ENCODE measurements around the gene ADH1A.

DNA sequence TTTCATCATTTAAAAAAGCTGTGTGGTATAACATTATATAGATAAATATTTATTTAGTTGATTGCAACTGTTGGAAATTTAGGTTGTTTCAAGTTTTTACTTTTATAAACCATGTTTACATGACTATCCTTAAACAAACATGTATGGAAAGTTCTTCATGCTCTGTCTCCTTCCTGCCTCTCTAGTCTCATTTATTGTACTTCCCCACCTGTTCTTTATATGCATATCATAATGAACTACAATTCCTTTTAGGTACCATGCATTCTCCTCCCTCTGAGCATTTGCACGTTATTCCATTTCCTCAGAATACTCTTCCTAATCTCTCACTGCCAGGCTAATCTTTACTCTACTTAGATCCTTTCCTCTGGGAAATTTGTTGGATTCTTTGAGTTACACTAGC, 54.8 kb downstream of the ADH1A start:
- TF ChIP-seq, protein P1, sequence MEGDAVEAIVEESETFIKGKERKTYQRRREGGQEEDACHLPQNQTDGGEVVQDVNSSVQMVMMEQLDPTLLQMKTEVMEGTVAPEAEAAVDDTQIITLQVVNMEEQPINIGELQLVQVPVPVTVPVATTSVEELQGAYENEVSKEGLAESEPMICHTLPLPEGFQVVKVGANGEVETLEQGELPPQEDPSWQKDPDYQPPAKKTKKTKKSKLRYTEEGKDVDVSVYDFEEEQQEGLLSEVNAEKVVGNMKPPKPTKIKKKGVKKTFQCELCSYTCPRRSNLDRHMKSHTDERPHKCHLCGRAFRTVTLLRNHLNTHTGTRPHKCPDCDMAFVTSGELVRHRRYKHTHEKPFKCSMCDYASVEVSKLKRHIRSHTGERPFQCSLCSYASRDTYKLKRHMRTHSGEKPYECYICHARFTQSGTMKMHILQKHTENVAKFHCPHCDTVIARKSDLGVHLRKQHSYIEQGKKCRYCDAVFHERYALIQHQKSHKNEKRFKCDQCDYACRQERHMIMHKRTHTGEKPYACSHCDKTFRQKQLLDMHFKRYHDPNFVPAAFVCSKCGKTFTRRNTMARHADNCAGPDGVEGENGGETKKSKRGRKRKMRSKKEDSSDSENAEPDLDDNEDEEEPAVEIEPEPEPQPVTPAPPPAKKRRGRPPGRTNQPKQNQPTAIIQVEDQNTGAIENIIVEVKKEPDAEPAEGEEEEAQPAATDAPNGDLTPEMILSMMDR (conservative IDR thresholded peaks at IDR 0.05), result no peak
- TF ChIP-seq EZH2 (IDR thresholded peaks at IDR 0.05; ENCODE audit: low read depth), result no peak

Data from PC-9 (cell line).